ENCODE results near the gene CASP3.

CASP3 gene

GRCh38 chr4:184681916-184682315, 32.7 kb upstream of the CASP3 start:
- no peaks in the 10 kb centered on the region for H3K27me3 ChIP-seq (ENCODE audit: control insufficient read depth in 5 of 5, insufficient read depth in 4 of 5, low read length in 5 of 5)
- H3K4me1 ChIP-seq (ENCODE audit: control insufficient read depth in 5 of 5, insufficient read depth in 5 of 5, low read length in 5 of 5): peaks cover 0 to 3% (median 0%) of the 10 kb centered on the region in 5 donors
- H3K4me3 ChIP-seq (ENCODE audit: low read depth in 1 of 5, low read length in 5 of 5): no peak overlapping the region
- peaks cover 0 to 18% (median 4%) of the 10 kb centered on the region in 5 donors for H3K36me3 ChIP-seq (ENCODE audit: control insufficient read depth in 5 of 5, insufficient read depth in 5 of 5, low read length in 5 of 5)
- H3K9me3 ChIP-seq (ENCODE audit: control insufficient read depth in 5 of 5, low read length in 5 of 5): no peaks in the 10 kb centered on the region
- H3K9ac ChIP-seq (ENCODE audit: low read length in 5 of 5): no peak overlapping the region
- no peak overlapping the region for H3K27ac ChIP-seq (ENCODE audit: low read depth, low read length)

DNA sequence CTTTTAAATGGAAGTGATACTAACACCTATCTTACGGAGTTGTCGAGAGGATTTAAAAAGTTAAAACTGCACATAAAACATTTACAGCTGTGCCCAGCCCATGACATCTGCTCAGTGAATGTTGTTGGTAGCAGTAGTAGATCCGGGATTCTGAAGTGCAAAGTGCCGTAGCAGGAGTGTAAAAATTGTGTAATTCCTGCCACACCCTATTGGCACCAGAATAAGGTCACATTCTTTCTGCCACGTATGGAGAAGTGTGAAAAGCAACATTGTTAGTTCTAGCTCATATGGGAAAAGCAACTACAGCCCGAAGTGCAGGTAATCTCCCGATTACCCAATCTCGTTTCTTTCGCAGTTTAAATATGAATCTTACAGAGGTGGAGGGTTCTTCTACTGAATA, 31.5 kb upstream of the CASP3 start:
- H3K27ac ChIP-seq (ENCODE audit: low read depth, low read length): no peak overlapping the region
- H3K4me3 ChIP-seq (ENCODE audit: low read depth in 1 of 5, low read length in 5 of 5): no peak overlapping the region
- peaks cover 0 to 8% (median 0%) of the 10 kb centered on the region in 5 donors for H3K36me3 ChIP-seq (ENCODE audit: control insufficient read depth in 5 of 5, insufficient read depth in 5 of 5, low read length in 5 of 5)
- H3K27me3 ChIP-seq (ENCODE audit: control insufficient read depth in 5 of 5, insufficient read depth in 4 of 5, low read length in 5 of 5): no peaks in the 10 kb centered on the region
- no peak overlapping the region for H3K9ac ChIP-seq (ENCODE audit: low read length in 5 of 5)
- H3K9me3 ChIP-seq (ENCODE audit: control insufficient read depth in 5 of 5, low read length in 5 of 5): no peaks in the 10 kb centered on the region
- peaks cover 0 to 3% (median 0%) of the 10 kb centered on the region in 5 donors for H3K4me1 ChIP-seq (ENCODE audit: control insufficient read depth in 5 of 5, insufficient read depth in 5 of 5, low read length in 5 of 5)

DNA sequence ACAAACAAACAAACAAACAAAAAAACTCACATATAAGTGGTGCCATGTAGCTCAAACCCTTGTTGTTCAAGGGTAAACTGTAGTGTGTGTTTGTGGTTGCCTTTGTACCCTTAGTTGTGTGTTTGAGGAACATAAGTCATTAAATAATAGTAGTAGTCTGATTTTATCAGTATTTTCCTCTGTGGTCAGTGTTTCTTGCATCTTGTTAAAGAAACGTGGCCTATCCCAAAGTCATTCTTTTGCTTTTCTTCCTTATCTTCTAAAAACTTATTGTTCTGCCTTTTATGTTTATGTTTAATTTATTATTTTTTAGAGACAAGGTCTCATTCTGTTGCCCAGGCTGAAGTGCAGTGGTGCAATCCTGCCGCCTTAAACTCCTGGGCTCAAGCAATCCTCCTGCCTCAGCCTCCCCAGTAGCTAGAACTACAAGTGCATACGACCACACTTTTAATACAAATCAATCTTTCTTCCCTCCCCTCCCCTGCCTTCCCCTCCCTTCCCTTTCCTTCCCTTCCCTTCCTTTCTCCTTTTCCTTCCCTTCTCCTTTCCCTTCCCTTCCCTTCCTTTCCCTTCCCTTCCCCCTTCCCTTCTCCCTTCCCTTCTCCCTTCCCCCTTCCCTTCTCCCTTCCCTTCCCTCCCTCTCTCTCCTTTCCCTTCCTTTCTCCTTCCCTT, 26.7 kb upstream of the CASP3 start:
- Histone ChIP-seq H3K4me1 (ENCODE audit: control insufficient read depth in 5 of 5, insufficient read depth in 5 of 5, low read length in 5 of 5) (peaks cover 2 to 7% (median 4%) of the 10 kb centered on the region in 5 donors), H3K27me3 (ENCODE audit: control insufficient read depth in 5 of 5, insufficient read depth in 4 of 5, low read length in 5 of 5) (no peaks in the 10 kb centered on the region), H3K27ac (ENCODE audit: low read depth, low read length) (no peak overlapping the region), H3K9me3 (ENCODE audit: control insufficient read depth in 5 of 5, low read length in 5 of 5) (no peaks in the 10 kb centered on the region), H3K36me3 (ENCODE audit: control insufficient read depth in 5 of 5, insufficient read depth in 5 of 5, low read length in 5 of 5) (peaks cover 3 to 28% (median 24%) of the 10 kb centered on the region in 5 donors), H3K4me3 (ENCODE audit: low read depth in 1 of 5, low read length in 5 of 5) (no peak overlapping the region), H3K9ac (ENCODE audit: low read length in 5 of 5) (no peak overlapping the region)

DNA sequence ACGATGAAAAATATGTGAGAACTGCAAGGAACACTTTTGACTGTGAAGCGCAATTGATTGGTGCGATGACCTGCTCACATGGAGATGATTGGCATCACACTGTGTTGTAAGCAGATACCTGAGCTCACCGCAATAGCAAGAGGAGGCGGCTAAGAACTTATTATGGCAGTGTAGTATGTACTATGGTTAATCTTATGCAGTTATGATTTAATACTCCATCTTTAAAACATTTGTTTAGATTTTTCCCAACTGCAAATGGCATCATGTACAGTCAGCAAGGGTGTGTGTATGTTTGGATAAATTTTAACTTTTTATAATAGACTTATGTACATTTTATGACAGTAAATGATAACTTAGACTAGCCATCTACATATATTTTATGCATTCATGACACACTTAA, 25.8 kb upstream of the CASP3 start:
- Histone ChIP-seq H3K9me3 (ENCODE audit: control insufficient read depth in 5 of 5, low read length in 5 of 5) (no peaks in the 10 kb centered on the region), H3K9ac (ENCODE audit: low read length in 5 of 5) (no peak overlapping the region), H3K36me3 (ENCODE audit: control insufficient read depth in 5 of 5, insufficient read depth in 5 of 5, low read length in 5 of 5) (peaks cover 3 to 33% (median 26%) of the 10 kb centered on the region in 5 donors)

DNA sequence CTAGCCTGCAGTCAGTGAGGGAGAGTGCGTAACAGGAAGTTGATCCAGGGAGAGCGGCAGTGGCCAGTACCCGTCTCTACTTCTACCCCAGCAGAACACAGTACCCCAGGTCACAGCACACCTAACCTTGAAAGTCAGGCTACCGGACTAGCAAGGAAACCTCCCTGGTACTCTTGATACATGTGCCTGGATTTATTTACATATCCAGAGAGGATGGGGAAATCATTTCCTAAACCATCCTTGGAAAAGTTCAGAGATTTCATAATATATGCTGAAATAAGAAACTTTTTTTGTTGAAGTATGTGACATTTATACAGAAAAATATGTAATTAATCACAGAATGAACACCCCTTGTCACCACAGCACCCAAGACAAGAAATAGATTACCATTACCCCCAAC, 24.8 kb upstream of the CASP3 start:
- no peaks in the 10 kb centered on the region for H3K9me3 ChIP-seq (ENCODE audit: control insufficient read depth in 5 of 5, low read length in 5 of 5)
- H3K4me3 ChIP-seq (ENCODE audit: low read depth in 1 of 5, low read length in 5 of 5): no peak overlapping the region
- no peak overlapping the region for H3K9ac ChIP-seq (ENCODE audit: low read length in 5 of 5)
- no peak overlapping the region for H3K27ac ChIP-seq (ENCODE audit: low read depth, low read length)
- H3K36me3 ChIP-seq (ENCODE audit: control insufficient read depth in 5 of 5, insufficient read depth in 5 of 5, low read length in 5 of 5): peaks cover 3 to 42% (median 27%) of the 10 kb centered on the region in 5 donors
- no peaks in the 10 kb centered on the region for H3K27me3 ChIP-seq (ENCODE audit: control insufficient read depth in 5 of 5, insufficient read depth in 4 of 5, low read length in 5 of 5)
- peaks cover 0 to 7% (median 4%) of the 10 kb centered on the region in 5 donors for H3K4me1 ChIP-seq (ENCODE audit: control insufficient read depth in 5 of 5, insufficient read depth in 5 of 5, low read length in 5 of 5)

More for the DNA sequence above, 25.8 kb upstream of the CASP3 start:
- Histone ChIP-seq H3K27me3 (ENCODE audit: control insufficient read depth in 5 of 5, insufficient read depth in 4 of 5, low read length in 5 of 5) (no peaks in the 10 kb centered on the region), H3K4me3 (ENCODE audit: low read depth in 1 of 5, low read length in 5 of 5) (no peak overlapping the region), H3K27ac (ENCODE audit: low read depth, low read length) (no peak overlapping the region), H3K4me1 (ENCODE audit: control insufficient read depth in 5 of 5, insufficient read depth in 5 of 5, low read length in 5 of 5) (peaks cover 0 to 7% (median 4%) of the 10 kb centered on the region in 5 donors)

DNA sequence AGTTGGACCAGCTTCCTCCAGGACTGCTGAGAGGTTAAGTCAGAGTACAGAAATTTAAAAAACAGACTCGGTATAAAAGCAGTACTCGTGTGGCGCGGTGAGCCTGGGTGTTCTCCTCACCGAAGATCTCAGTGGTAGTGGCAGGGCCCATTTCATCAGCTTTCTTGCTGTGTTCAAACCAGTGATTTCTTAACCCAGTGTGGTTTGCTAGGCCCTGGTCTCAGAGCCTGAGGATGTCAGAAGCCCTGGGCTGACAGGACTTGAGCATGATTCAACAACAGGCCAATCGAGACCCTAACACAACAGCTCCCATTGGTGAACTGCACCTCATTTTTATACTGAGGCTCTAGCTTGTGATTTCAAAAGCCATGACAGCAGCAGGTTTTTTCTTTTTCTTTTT, 23.5 kb upstream of the CASP3 start:
- no peak overlapping the region for H3K27ac ChIP-seq (ENCODE audit: low read depth, low read length)
- no peaks in the 10 kb centered on the region for H3K27me3 ChIP-seq (ENCODE audit: control insufficient read depth in 5 of 5, insufficient read depth in 4 of 5, low read length in 5 of 5)
- no peak overlapping the region for H3K4me3 ChIP-seq (ENCODE audit: low read depth in 1 of 5, low read length in 5 of 5)
- H3K36me3 ChIP-seq (ENCODE audit: control insufficient read depth in 5 of 5, insufficient read depth in 5 of 5, low read length in 5 of 5): peaks cover 3 to 52% (median 37%) of the 10 kb centered on the region in 5 donors
- H3K4me1 ChIP-seq (ENCODE audit: control insufficient read depth in 5 of 5, insufficient read depth in 5 of 5, low read length in 5 of 5): peaks cover 0 to 10% (median 7%) of the 10 kb centered on the region in 5 donors
- H3K9ac ChIP-seq (ENCODE audit: low read length in 5 of 5): no peak overlapping the region
- H3K9me3 ChIP-seq (ENCODE audit: control insufficient read depth in 5 of 5, low read length in 5 of 5): no peaks in the 10 kb centered on the region

DNA sequence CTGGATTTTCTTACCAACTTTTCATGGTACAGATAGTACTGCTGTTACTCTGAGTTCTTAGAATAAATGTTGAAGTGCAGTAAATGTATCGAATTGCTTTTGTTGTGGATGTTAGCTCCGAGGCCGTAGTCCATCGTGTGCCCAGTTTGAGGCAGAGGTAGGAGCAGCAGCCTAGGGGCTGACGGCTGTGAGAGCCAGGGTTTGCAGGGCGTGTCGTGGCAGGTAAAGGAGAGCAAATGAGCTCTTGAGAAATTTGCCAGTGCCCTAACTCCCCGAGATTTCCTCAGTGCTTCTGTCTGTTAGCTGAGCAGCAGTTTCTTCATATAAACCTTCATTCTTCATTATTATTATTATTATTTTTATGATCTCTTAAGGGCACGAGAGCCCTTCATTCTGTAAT, 21.9 kb upstream of the CASP3 start:
- Histone ChIP-seq H3K4me3 (ENCODE audit: low read depth in 1 of 5, low read length in 5 of 5) (no peak overlapping the region), H3K9ac (ENCODE audit: low read length in 5 of 5) (no peak overlapping the region), H3K4me1 (ENCODE audit: control insufficient read depth in 5 of 5, insufficient read depth in 5 of 5, low read length in 5 of 5) (peaks cover 0 to 10% (median 7%) of the 10 kb centered on the region in 5 donors), H3K27me3 (ENCODE audit: control insufficient read depth in 5 of 5, insufficient read depth in 4 of 5, low read length in 5 of 5) (no peaks in the 10 kb centered on the region), H3K27ac (ENCODE audit: low read depth, low read length) (no peak overlapping the region), H3K9me3 (ENCODE audit: control insufficient read depth in 5 of 5, low read length in 5 of 5) (no peaks in the 10 kb centered on the region), H3K36me3 (ENCODE audit: control insufficient read depth in 5 of 5, insufficient read depth in 5 of 5, low read length in 5 of 5) (peaks cover 3 to 67% (median 46%) of the 10 kb centered on the region in 5 donors)

- Histone ChIP-seq H3K4me3 (ENCODE audit: low read depth in 1 of 5, low read length in 5 of 5) (no peak overlapping the region), H3K27ac (ENCODE audit: low read depth, low read length) (no peak overlapping the region), H3K36me3 (ENCODE audit: control insufficient read depth in 5 of 5, insufficient read depth in 5 of 5, low read length in 5 of 5) (peaks cover 0 to 61% (median 41%) of the 10 kb centered on the region in 5 donors), H3K9me3 (ENCODE audit: control insufficient read depth in 5 of 5, low read length in 5 of 5) (no peaks in the 10 kb centered on the region), H3K9ac (ENCODE audit: low read length in 5 of 5) (no peak overlapping the region), H3K27me3 (ENCODE audit: control insufficient read depth in 5 of 5, insufficient read depth in 4 of 5, low read length in 5 of 5) (no peaks in the 10 kb centered on the region), H3K4me1 (ENCODE audit: control insufficient read depth in 5 of 5, insufficient read depth in 5 of 5, low read length in 5 of 5) (peaks cover 0 to 10% (median 5%) of the 10 kb centered on the region in 5 donors)
Measured at GRCh38 chr4:184669251-184669650, 20.0 kb upstream of the CASP3 start.

DNA sequence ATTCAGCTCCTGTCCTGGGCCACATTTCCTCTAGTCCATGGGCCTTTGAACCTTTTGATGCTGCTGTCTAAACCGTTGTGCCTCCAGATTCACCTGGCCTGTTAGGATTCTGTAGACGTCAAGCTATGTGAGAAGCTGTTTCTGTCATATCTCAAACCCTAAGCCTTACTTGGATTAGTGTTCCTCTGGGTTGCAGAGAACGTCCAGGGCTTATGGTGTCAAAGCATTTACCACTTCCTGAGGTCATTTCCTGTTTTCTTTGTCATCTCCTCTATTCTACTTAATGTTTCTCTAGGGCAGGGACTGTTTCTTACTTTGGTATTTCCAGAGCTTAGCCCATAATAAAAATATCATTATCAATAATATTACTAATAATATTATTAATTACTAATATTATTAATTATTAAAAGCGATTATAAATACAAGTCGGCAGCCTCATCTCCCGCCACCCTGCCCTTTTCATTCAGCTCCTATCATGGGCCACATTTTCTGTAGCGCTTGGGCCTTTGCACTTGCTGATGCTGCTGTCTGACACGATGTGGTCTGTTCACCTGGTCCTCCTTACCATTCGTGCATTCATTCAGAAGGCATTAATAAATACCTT, 19.4 kb upstream of the CASP3 start:
- Histone ChIP-seq H3K9me3 (ENCODE audit: control insufficient read depth in 5 of 5, low read length in 5 of 5) (no peaks in the 10 kb centered on the region), H3K27me3 (ENCODE audit: control insufficient read depth in 5 of 5, insufficient read depth in 4 of 5, low read length in 5 of 5) (no peaks in the 10 kb centered on the region), H3K9ac (ENCODE audit: low read length in 5 of 5) (no peak overlapping the region), H3K4me3 (ENCODE audit: low read depth in 1 of 5, low read length in 5 of 5) (no peak overlapping the region), H3K36me3 (ENCODE audit: control insufficient read depth in 5 of 5, insufficient read depth in 5 of 5, low read length in 5 of 5) (peaks cover 0 to 55% (median 41%) of the 10 kb centered on the region in 5 donors), H3K4me1 (ENCODE audit: control insufficient read depth in 5 of 5, insufficient read depth in 5 of 5, low read length in 5 of 5) (peaks cover 0 to 6% (median 0%) of the 10 kb centered on the region in 5 donors), H3K27ac (ENCODE audit: low read depth, low read length) (no peak overlapping the region)

- H3K9ac ChIP-seq (ENCODE audit: low read length in 5 of 5): no peak overlapping the region
- peaks cover 0 to 6% (median 0%) of the 10 kb centered on the region in 5 donors for H3K4me1 ChIP-seq (ENCODE audit: control insufficient read depth in 5 of 5, insufficient read depth in 5 of 5, low read length in 5 of 5)
- peaks cover 0 to 54% (median 41%) of the 10 kb centered on the region in 5 donors for H3K36me3 ChIP-seq (ENCODE audit: control insufficient read depth in 5 of 5, insufficient read depth in 5 of 5, low read length in 5 of 5)
- H3K27ac ChIP-seq (ENCODE audit: low read depth, low read length): no peak overlapping the region
- no peaks in the 10 kb centered on the region for H3K9me3 ChIP-seq (ENCODE audit: control insufficient read depth in 5 of 5, low read length in 5 of 5)
- no peaks in the 10 kb centered on the region for H3K27me3 ChIP-seq (ENCODE audit: control insufficient read depth in 5 of 5, insufficient read depth in 4 of 5, low read length in 5 of 5)
- no peak overlapping the region for H3K4me3 ChIP-seq (ENCODE audit: low read depth in 1 of 5, low read length in 5 of 5)
Measured at GRCh38 chr4:184668096-184668495, 18.8 kb upstream of the CASP3 start.

Measured in subcutaneous abdominal adipose tissue (tissue), 5 donors.